Measurements from ENCODE around the gene AP4E1. TPM values are rescaled to one million over a fixed set of nuclear protein-coding genes. Genes with fewer than 3 reads are reported as not detected.
"Not testable (repeated sequence)": the region's sequence is repeated elsewhere in the genome, so short reads cannot be mapped to it uniquely, and the experiment has no call there.

The AP4E1 gene
- total RNA-seq, 1 donor from 2014 or later = 13.6 TPM

GRCh38 chr15:50886611-50887345 lies 21.7 kb upstream of the AP4E1 start:
- intact Hi-C loops (cut with micrococcal nuclease) = loop anchor here (1.0 to 2.0 kb wide), 3 partner anchors 21 to 211 kb away; partner anchors contain the start of gene SPPL2A

GRCh38 chr15:50888054-50888453 lies 20.4 kb upstream of the AP4E1 start:
- intact Hi-C loops (cut with micrococcal nuclease) = no loop called here

- intact Hi-C loops (cut with micrococcal nuclease) = no loop called here
These were observed 18.9 kb upstream of the AP4E1 start for GRCh38 chr15:50889589-50889988.

GRCh38 chr15:50890751-50891150 lies 17.7 kb upstream of the AP4E1 start:
- intact Hi-C loops (cut with micrococcal nuclease) = no loop called here

- intact Hi-C loops (cut with micrococcal nuclease) = no loop called here
These were observed 17.3 kb upstream of the AP4E1 start for GRCh38 chr15:50891159-50891558.

GRCh38 chr15:50893976-50894375 lies 14.5 kb upstream of the AP4E1 start:
- intact Hi-C loops (cut with micrococcal nuclease) = no loop called here

GRCh38 chr15:50901390-50901789 lies 7.1 kb upstream of the AP4E1 start:
- intact Hi-C loops (cut with micrococcal nuclease) = loop anchor here (10.0 kb wide), 2 partner anchors 1277 to 1747 kb away; partner anchors contain the start of genes COPS2, DTWD1 and FAM227B

GRCh38 chr15:50904211-50904610 lies 4.3 kb upstream of the AP4E1 start:
- intact Hi-C loops (cut with micrococcal nuclease) = loop anchor here (10.0 kb wide), 2 partner anchors 1279 to 1749 kb away; partner anchors contain the start of genes COPS2, DTWD1 and FAM227B

GRCh38 chr15:50905055-50905454 lies 3.4 kb upstream of the AP4E1 start:
- intact Hi-C loops (cut with micrococcal nuclease) = loop anchor here (10.0 kb wide), 2 partner anchors 1280 to 1750 kb away; partner anchors contain the start of genes COPS2, DTWD1 and FAM227B

GRCh38 chr15:50906954-50907600 lies 1.4 kb upstream of the AP4E1 start:
- intact Hi-C loops (cut with micrococcal nuclease) = loop anchor here (1.0 to 10.0 kb wide), 8 partner anchors 21 to 1752 kb away; partner anchors contain the start of genes COPS2, DTWD1, FAM227B and SPPL2A

GRCh38 chr15:50907601-50908208 lies 778 bp upstream of the AP4E1 start:
- intact Hi-C loops (cut with micrococcal nuclease) = loop anchor here (1.0 to 10.0 kb wide), 10 partner anchors 21 to 1753 kb away; partner anchors contain the start of genes COPS2, DTWD1, FAM227B and SLC27A2

GRCh38 chr15:50909010-50909317 lies 481 bp downstream of the AP4E1 start:
- intact Hi-C loops (cut with micrococcal nuclease) = loop anchor here (2.0 to 10.0 kb wide), 4 partner anchors 484 to 1754 kb away; partner anchors contain the start of genes COPS2, DTWD1, FAM227B and SLC27A2

GRCh38 chr15:50910426-50910795 lies 1.9 kb downstream of the AP4E1 start:
- intact Hi-C loops (cut with micrococcal nuclease) = not testable (repeated sequence)

GRCh38 chr15:50911001-50911400 lies 2.5 kb downstream of the AP4E1 start:
- intact Hi-C loops (cut with micrococcal nuclease) = no loop called here

GRCh38 chr15:50911621-50912020 lies 3.1 kb downstream of the AP4E1 start:
- intact Hi-C loops (cut with micrococcal nuclease) = no loop called here

GRCh38 chr15:50916400-50916799 lies 7.9 kb downstream of the AP4E1 start:
- intact Hi-C loops (cut with micrococcal nuclease) = no loop called here

- intact Hi-C loops (cut with micrococcal nuclease) = not testable (repeated sequence)
These were observed 10.9 kb downstream of the AP4E1 start for GRCh38 chr15:50919359-50919758.

GRCh38 chr15:50925281-50925680 lies 16.8 kb downstream of the AP4E1 start:
- intact Hi-C loops (cut with micrococcal nuclease) = no loop called here

GRCh38 chr15:50929062-50929461 lies 20.6 kb downstream of the AP4E1 start:
- intact Hi-C loops (cut with micrococcal nuclease) = no loop called here

GRCh38 chr15:50930792-50931191 lies 22.3 kb downstream of the AP4E1 start:
- intact Hi-C loops (cut with micrococcal nuclease) = no loop called here

- intact Hi-C loops (cut with micrococcal nuclease) = no loop called here
These were observed 24.9 kb downstream of the AP4E1 start for GRCh38 chr15:50933341-50933740.

- intact Hi-C loops (cut with micrococcal nuclease) = no loop called here
These were observed 30.0 kb downstream of the AP4E1 start for GRCh38 chr15:50938525-50938924.
